ENCODE measurements around the gene ATG13.

ATG13 gene

DNA sequence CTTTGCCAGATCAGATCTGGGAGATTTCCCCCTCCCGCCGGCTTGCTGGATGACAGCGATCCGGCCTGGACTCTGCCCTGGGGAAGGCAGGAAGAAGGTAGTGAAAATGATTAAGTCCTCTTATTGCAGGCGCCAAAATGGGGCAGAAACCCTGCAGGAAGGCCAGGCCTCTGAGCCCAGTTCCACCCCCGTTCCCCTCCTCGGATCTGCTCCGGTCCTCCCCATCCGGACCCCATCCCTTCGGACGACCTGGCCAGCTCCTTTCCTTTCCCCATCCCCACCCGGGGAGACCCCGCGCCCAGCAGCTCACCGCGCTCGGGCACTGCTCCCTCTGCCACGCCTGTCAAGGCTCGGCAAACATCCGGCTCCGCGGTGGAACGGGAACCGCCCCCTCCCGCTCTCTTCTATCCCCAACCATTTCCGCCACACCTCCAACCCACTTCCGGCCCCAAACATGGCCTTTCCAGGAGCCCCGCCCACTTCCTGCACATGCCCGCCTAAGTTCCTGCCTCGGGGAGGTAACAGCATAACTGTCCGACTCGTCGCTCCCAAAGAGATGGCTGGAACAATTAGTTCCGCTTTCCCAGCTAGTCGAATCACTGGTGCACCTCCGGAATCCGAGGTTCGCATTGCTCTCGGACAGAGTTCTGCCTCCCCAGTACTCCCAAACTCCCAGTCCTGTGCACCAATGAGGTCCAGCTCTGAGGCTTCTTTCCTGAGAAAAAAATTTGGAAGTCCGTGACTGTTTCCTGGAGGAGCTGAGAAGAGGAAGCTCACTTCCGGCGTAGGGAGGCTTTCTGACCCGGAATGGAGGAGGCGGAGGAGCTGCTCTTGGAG is 83.1 kb downstream of the ATG13 start, which contains the start of the genes ARHGAP1 and ZNF408 (continued):
- TF ChIP-seq, protein P1, sequence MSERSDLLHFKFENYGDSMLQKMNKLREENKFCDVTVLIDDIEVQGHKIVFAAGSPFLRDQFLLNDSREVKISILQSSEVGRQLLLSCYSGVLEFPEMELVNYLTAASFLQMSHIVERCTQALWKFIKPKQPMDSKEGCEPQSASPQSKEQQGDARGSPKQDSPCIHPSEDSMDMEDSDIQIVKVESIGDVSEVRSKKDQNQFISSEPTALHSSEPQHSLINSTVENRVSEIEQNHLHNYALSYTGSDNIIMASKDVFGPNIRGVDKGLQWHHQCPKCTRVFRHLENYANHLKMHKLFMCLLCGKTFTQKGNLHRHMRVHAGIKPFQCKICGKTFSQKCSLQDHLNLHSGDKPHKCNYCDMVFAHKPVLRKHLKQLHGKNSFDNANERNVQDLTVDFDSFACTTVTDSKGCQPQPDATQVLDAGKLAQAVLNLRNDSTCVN (tag by site-specific recombination; optimal IDR thresholded peaks at IDR 0.05) = peak; percentile 67
- TF ChIP-seq ZNF140 (tag by site-specific recombination; IDR thresholded peaks at IDR 0.05) = no peak
- no peak; the same call in 1 of the 2 replicates for TF ChIP-seq ZNF843 (tag by site-specific recombination; IDR thresholded peaks at IDR 0.05)
- TF ChIP-seq OSR2 (tag by site-specific recombination; IDR thresholded peaks at IDR 0.05) = 0 out of 2 replicates have a peak, but pooled peaks have one; percentile 13
- TF ChIP-seq IKZF3 (tag by site-specific recombination; IDR thresholded peaks at IDR 0.05) = peak; percentile 84
- peak; percentile 82; the same call in 1 of the 2 replicates for TF ChIP-seq ZNF391 (tag by site-specific recombination; IDR thresholded peaks at IDR 0.05; ENCODE audit: borderline replicate concordance, low read depth)
- TF ChIP-seq WT1 (tag by site-specific recombination; IDR thresholded peaks at IDR 0.05) = no peak
- TF ChIP-seq HOXD13 (CRISPR knock-in tag; IDR thresholded peaks at IDR 0.05; ENCODE audit: borderline replicate concordance) = no peak
- TF ChIP-seq, protein P2, sequence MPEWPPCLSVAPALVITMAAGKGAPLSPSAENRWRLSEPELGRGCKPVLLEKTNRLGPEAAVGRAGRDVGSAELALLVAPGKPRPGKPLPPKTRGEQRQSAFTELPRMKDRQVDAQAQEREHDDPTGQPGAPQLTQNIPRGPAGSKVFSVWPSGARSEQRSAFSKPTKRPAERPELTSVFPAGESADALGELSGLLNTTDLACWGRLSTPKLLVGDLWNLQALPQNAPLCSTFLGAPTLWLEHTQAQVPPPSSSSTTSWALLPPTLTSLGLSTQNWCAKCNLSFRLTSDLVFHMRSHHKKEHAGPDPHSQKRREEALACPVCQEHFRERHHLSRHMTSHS (tag by site-specific recombination; IDR thresholded peaks at IDR 0.05) = no peak
- no peak for TF ChIP-seq ZNF548 (tag by site-specific recombination; IDR thresholded peaks at IDR 0.05)
- peak; percentile 92 for TF ChIP-seq ZBTB8A (tag by site-specific recombination; IDR thresholded peaks at IDR 0.05)
- TF ChIP-seq ZNF521 (tag by site-specific recombination; IDR thresholded peaks at IDR 0.05) = no peak
- peak; percentile 33; the same call in 1 of the 2 replicates for TF ChIP-seq GLIS1 (tag by site-specific recombination; IDR thresholded peaks at IDR 0.05)
- TF ChIP-seq SP7 (tag by site-specific recombination; IDR thresholded peaks at IDR 0.05) = peak; percentile 93
- peak; percentile 94 for TF ChIP-seq ZNF660 (tag by site-specific recombination; IDR thresholded peaks at IDR 0.05)
- TF ChIP-seq ZIC2 (tag by site-specific recombination; IDR thresholded peaks at IDR 0.05) = 0 out of 2 replicates have a peak, but pooled peaks have one; percentile 14
- no peak for TF ChIP-seq SCRT2 (tag by site-specific recombination; IDR thresholded peaks at IDR 0.05)
- peak; percentile 71; the same call in 1 of the 2 replicates for TF ChIP-seq ZSCAN23 (tag by site-specific recombination; IDR thresholded peaks at IDR 0.05)
- TF ChIP-seq KLF7 (tag by site-specific recombination; IDR thresholded peaks at IDR 0.05; ENCODE audit: borderline replicate concordance) = peak; percentile 46; the same call in 1 of the 2 replicates
- TF ChIP-seq SCRT1 (tag by site-specific recombination; IDR thresholded peaks at IDR 0.05; ENCODE audit: borderline replicate concordance) = 0 out of 2 replicates have a peak, but pooled peaks have one; percentile 10
- TF ChIP-seq ZBTB17 (tag by site-specific recombination; IDR thresholded peaks at IDR 0.05) = peak; percentile 92
- TF ChIP-seq ZNF239 (tag by site-specific recombination; IDR thresholded peaks at IDR 0.05) = no peak
- TF ChIP-seq, protein P3, sequence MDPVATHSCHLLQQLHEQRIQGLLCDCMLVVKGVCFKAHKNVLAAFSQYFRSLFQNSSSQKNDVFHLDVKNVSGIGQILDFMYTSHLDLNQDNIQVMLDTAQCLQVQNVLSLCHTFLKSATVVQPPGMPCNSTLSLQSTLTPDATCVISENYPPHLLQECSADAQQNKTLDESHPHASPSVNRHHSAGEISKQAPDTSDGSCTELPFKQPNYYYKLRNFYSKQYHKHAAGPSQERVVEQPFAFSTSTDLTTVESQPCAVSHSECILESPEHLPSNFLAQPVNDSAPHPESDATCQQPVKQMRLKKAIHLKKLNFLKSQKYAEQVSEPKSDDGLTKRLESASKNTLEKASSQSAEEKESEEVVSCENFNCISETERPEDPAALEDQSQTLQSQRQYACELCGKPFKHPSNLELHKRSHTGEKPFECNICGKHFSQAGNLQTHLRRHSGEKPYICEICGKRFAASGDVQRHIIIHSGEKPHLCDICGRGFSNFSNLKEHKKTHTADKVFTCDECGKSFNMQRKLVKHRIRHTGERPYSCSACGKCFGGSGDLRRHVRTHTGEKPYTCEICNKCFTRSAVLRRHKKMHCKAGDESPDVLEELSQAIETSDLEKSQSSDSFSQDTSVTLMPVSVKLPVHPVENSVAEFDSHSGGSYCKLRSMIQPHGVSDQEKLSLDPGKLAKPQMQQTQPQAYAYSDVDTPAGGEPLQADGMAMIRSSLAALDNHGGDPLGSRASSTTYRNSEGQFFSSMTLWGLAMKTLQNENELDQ (tag by site-specific recombination; IDR thresholded peaks at IDR 0.05; ENCODE audit: low read depth) = no peak
- no peak for TF ChIP-seq ZNF707 (tag by site-specific recombination; IDR thresholded peaks at IDR 0.05)
- TF ChIP-seq ZNF121 (tag by site-specific recombination; IDR thresholded peaks at IDR 0.05) = no peak
- TF ChIP-seq, protein P4, sequence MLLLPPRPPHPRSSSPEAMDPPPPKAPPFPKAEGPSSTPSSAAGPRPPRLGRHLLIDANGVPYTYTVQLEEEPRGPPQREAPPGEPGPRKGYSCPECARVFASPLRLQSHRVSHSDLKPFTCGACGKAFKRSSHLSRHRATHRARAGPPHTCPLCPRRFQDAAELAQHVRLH (tag by site-specific recombination; IDR thresholded peaks at IDR 0.05) = peak; percentile 94
- TF ChIP-seq, protein P5, sequence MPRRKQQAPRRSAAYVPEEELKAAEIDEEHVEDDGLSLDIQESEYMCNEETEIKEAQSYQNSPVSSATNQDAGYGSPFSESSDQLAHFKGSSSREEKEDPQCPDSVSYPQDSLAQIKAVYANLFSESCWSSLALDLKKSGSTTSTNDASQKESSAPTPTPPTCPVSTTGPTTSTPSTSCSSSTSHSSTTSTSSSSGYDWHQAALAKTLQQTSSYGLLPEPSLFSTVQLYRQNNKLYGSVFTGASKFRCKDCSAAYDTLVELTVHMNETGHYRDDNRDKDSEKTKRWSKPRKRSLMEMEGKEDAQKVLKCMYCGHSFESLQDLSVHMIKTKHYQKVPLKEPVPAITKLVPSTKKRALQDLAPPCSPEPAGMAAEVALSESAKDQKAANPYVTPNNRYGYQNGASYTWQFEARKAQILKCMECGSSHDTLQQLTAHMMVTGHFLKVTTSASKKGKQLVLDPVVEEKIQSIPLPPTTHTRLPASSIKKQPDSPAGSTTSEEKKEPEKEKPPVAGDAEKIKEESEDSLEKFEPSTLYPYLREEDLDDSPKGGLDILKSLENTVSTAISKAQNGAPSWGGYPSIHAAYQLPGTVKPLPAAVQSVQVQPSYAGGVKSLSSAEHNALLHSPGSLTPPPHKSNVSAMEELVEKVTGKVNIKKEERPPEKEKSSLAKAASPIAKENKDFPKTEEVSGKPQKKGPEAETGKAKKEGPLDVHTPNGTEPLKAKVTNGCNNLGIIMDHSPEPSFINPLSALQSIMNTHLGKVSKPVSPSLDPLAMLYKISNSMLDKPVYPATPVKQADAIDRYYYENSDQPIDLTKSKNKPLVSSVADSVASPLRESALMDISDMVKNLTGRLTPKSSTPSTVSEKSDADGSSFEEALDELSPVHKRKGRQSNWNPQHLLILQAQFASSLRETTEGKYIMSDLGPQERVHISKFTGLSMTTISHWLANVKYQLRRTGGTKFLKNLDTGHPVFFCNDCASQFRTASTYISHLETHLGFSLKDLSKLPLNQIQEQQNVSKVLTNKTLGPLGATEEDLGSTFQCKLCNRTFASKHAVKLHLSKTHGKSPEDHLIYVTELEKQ (tag by site-specific recombination; IDR thresholded peaks at IDR 0.05; ENCODE audit: borderline replicate concordance) = no peak
- no peak for TF ChIP-seq ZNF175 (tag by site-specific recombination; IDR thresholded peaks at IDR 0.05)
- peak; percentile 69 for TF ChIP-seq ZSCAN4 (tag by site-specific recombination; IDR thresholded peaks at IDR 0.05)

All from HEK293 (cell line).